SK-N-SH (cell line): ENCODE data around the gene CACNG7. TPM values are rescaled to one million over a fixed set of nuclear protein-coding genes. Genes with fewer than 3 reads are reported as not detected.

Source experiments
- CTCF ChIA-PET: fragments of 300-600, 350-600 bp; formaldehyde crosslinking; extraction: SDS; loops from one replicate; lab custom pipeline; 2021; lab: Yijun Ruan, JAX
- POLR2A ChIA-PET: fragments of 350-600 bp; sonication (Branson Sonifier 250); formaldehyde crosslinking; extraction: SDS; loops from one replicate; lab custom pipeline; 2020; ENCODE audit warnings: antibody characterized with exemption, inconsistent platforms; lab: Yijun Ruan, JAX
- DNase-seq: peaks from one replicate; pipeline ENCODE4 v3.0.0; 2012
- H2AFZ ChIP-seq: fragments of 200-600 bp; sonication (generic); 2 replicates; pipeline ENCODE4 v1.8.1; 2016; ENCODE audit warnings: antibody characterized with exemption, mild to moderate bottlenecking, low read depth
- H3F3A ChIP-seq: fragments of 200-600 bp; sonication (generic); replicated peaks from 2 replicates; pipeline ENCODE3; 2016; ENCODE audit warnings: antibody characterized with exemption, mild to moderate bottlenecking; ENCODE audit not compliant: insufficient read depth
- H3K27ac ChIP-seq, 2 experiments: fragments of 200-500 bp in 1 of 2; fragments of 200-600 bp in 1 of 2; sonication (Bioruptor generic) in 1 of 2; sonication (generic), shearing (Covaris generic) in 1 of 2; 2 replicates each; pipeline versions ENCODE4 v1.5.1 to v1.6.1; 2014 to 2016; ENCODE audit warnings: low read depth in 2 of 2, inconsistent platforms in 1 of 2, low read length in 1 of 2, mild to moderate bottlenecking in 1 of 2, mixed read lengths in 1 of 2
- H3K27me3 ChIP-seq: fragments of 200-600 bp; sonication (generic), shearing (Covaris generic); 2 replicates; pipeline ENCODE4 v1.6.1; 2016; ENCODE audit warnings: mixed run types; ENCODE audit not compliant: insufficient read depth
- H3K36me3 ChIP-seq, 2 experiments: fragments of 200-500 bp in 1 of 2; fragments of 200-600 bp in 1 of 2; sonication (Bioruptor generic) in 1 of 2; sonication (generic) in 1 of 2; replicated peaks in 1 of 2; 2 replicates each; pipeline versions ENCODE3 to v1.5.1; 2014 to 2016; ENCODE audit warnings: low read length in 1 of 2, mild to moderate bottlenecking in 1 of 2; ENCODE audit not compliant: insufficient read depth in 2 of 2, control insufficient read depth in 1 of 2
- H3K4me1 ChIP-seq, 2 experiments: fragments of 200-500 bp in 1 of 2; fragments of 200-600 bp in 1 of 2; sonication (Bioruptor generic) in 1 of 2; sonication (generic), shearing (Covaris generic) in 1 of 2; 2 replicates each; pipeline versions ENCODE4 v1.5.1 to v1.6.1; 2014 to 2016; ENCODE audit warnings: low read depth in 1 of 2, low read length in 1 of 2, mixed run types in 1 of 2; ENCODE audit not compliant: insufficient read depth in 2 of 2, control insufficient read depth in 1 of 2
- H3K4me2 ChIP-seq: fragments of 200-600 bp; sonication (generic), shearing (Covaris generic); 2 replicates; pipeline ENCODE4 v1.6.1; 2017; ENCODE audit warnings: mixed run types
- H3K4me3 ChIP-seq, 2 experiments: fragments of 200-500 bp in 1 of 2; fragments of 200-600 bp in 1 of 2; sonication (Bioruptor generic) in 1 of 2; sonication (generic), shearing (Covaris generic) in 1 of 2; 2 replicates each; pipeline versions ENCODE4 v1.5.1 to v1.8.1; 2014 to 2016; ENCODE audit warnings: low read depth in 2 of 2, inconsistent platforms in 1 of 2, low read length in 1 of 2, mild to moderate bottlenecking in 1 of 2, mixed read lengths in 1 of 2, moderate library complexity in 1 of 2
- H3K79me2 ChIP-seq: fragments of 200-600 bp; sonication (generic); 2 replicates; pipeline ENCODE4 v1.8.1; 2017; ENCODE audit warnings: mild to moderate bottlenecking; ENCODE audit not compliant: insufficient read depth
- H3K9ac ChIP-seq: fragments of 200-600 bp; sonication (generic); 2 replicates; pipeline ENCODE4 v1.6.1; 2017; ENCODE audit warnings: mixed run types
- H3K9me2 ChIP-seq: fragments of 200-600 bp; sonication (generic); 2 replicates; pipeline ENCODE4 v1.6.1; 2017; ENCODE audit warnings: mixed run types
- H3K9me3 ChIP-seq: fragments of 200-600 bp; sonication (generic); 2 replicates; pipeline ENCODE4 v1.6.1; 2017; ENCODE audit warnings: mixed run types, mild to moderate bottlenecking, moderate library complexity
- H4K20me1 ChIP-seq: fragments of 200-600 bp; sonication (generic); 2 replicates; pipeline ENCODE4 v1.6.1; 2017; ENCODE audit warnings: mild to moderate bottlenecking, mixed run types; ENCODE audit not compliant: insufficient read depth
- GABPA ChIP-seq: IDR thresholded peaks from 2 replicates; pipeline ENCODE4 v1.4.0; 2012; ENCODE audit warnings: low read depth, mild to moderate bottlenecking
- GATA2 ChIP-seq: sonication (generic); formaldehyde crosslinking; IDR thresholded peaks from 2 replicates; pipeline ENCODE4 v1.5.0; 2020; ENCODE audit warnings: mild to moderate bottlenecking, missing genetic modification reagents
- NFIC ChIP-seq: IDR thresholded peaks from 2 replicates; pipeline ENCODE4 v1.4.0; 2012; ENCODE audit warnings: borderline replicate concordance
- NRF1 ChIP-seq: IDR thresholded peaks from 2 replicates; pipeline ENCODE4 v1.6.1; 2012; ENCODE audit warnings: low read depth, mild to moderate bottlenecking, low read length
- RCOR1 ChIP-seq: fragments of 150-350 bp; IDR thresholded peaks from 2 replicates; pipeline ENCODE4 v1.6.1; 2017; ENCODE audit warnings: antibody characterized with exemption, low read length
- RXRA ChIP-seq: IDR thresholded peaks from 2 replicates; pipeline ENCODE4 v1.4.0; 2012; ENCODE audit warnings: low read depth, mild to moderate bottlenecking, borderline replicate concordance
- TCF12 ChIP-seq: IDR thresholded peaks from 2 replicates; pipeline ENCODE4 v1.4.0; 2012
- YY1 ChIP-seq: IDR thresholded peaks from 2 replicates; pipeline ENCODE4 v1.4.0; 2012; ENCODE audit warnings: low read depth, mild to moderate bottlenecking
- WGBS: methylation state at CpG from one replicate; pipeline ENCODE4 v1.1.6; 2017; ENCODE audit warnings: low lambda C conversion rate; 5-methylcytosine and 5-hydroxymethylcytosine counted together
- polyA plus RNA-seq, 3 experiments: library from polyadenylated mRNA; depleted of rRNA; stranded (reverse); fragments of >200 nt; gene quantifications; 2 replicates each; pipeline ENCODE4 v1.2.3, GENCODE V29; 2012
- TF ChIP-seq, protein P1 (sequence below): IDR thresholded peaks from 2 replicates; pipeline ENCODE4 v1.4.0; 2012; ENCODE audit warnings: low read depth, borderline replicate concordance

CACNG7 gene
- polyA plus RNA-seq, 1 of the 3 experiments (the other 2 are of a cell fraction): 25.7 TPM

GRCh38 chr19:53877361-53877766 lies 31.7 kb upstream of the CACNG7 start:
- H3K4me3 ChIP-seq: no peak overlapping the region
- no peaks in the 10 kb centered on the region for H3K9me2 ChIP-seq
- CTCF ChIA-PET: interaction anchor here (1.2 kb wide), 1 partner anchor 20 kb away, joined by 3 read pairs; no protein-coding TSS in a partner anchor
- H3K27me3 ChIP-seq: peaks cover 8% of the 10 kb centered on the region
- DNase-seq: no peak
- H3K9ac ChIP-seq: no peak overlapping the region
- H3K4me2 ChIP-seq: no peak overlapping the region
- H3K4me1 ChIP-seq: peaks cover 0 to 14% of the 10 kb centered on the region in 2 experiments; a peak in 1 of 4 replicates
- no peaks in the 10 kb centered on the region for H3K9me3 ChIP-seq
- H3K79me2 ChIP-seq: peaks cover 4% of the 10 kb centered on the region; the same call in 1 of the 2 replicates
- H3K27ac ChIP-seq: no peak overlapping the region
- TF ChIP-seq RCOR1: no peak
- no peak for TF ChIP-seq YY1
- TF ChIP-seq, all 33 proteins: peak for 0
- Histone ChIP-seq H3K36me3 (peaks cover 17 to 18% of the 10 kb centered on the region in 2 experiments), H2AFZ (no peak overlapping the region), H3F3A (peaks cover 33% of the 10 kb centered on the region), H4K20me1 (peaks cover 28% of the 10 kb centered on the region; the same call in 1 of the 2 replicates)
- POLR2A ChIA-PET: interaction anchor here (1.2 kb wide), 1 partner anchor 9 kb away, joined by 4 read pairs; no protein-coding TSS in a partner anchor
- WGBS: 89% methylated on average over 10 of the region's 10 CpGs

GRCh38 chr19:53878776-53879139 lies 30.3 kb upstream of the CACNG7 start:
- WGBS: 57% methylated on average over 12 of the region's 12 CpGs
- Histone ChIP-seq H3K36me3 (peaks cover 12 to 14% of the 10 kb centered on the region in 2 experiments), H3K27me3 (peaks cover 20% of the 10 kb centered on the region), H3K4me1 (peaks cover 0 to 14% of the 10 kb centered on the region in 2 experiments; a peak in 1 of 4 replicates), H3K9ac (peak overlapping the region; percentile 28; the same call in 1 of the 2 replicates), H3K9me3 (no peaks in the 10 kb centered on the region), H3K79me2 (no peaks in the 10 kb centered on the region), H4K20me1 (peaks cover 14% of the 10 kb centered on the region; the same call in 1 of the 2 replicates), H3K9me2 (no peaks in the 10 kb centered on the region), H3K4me3 (peak overlapping the region; percentile 62), H2AFZ (peak overlapping the region; percentile 71; the same call in 1 of the 2 replicates), H3K27ac (peak overlapping the region; percentile 7 to 72; a peak in 2 of 4 replicates), H3K4me2 (peak overlapping the region; percentile 81), H3F3A (peaks cover 30% of the 10 kb centered on the region)
- no peak for TF ChIP-seq GATA2 (CRISPR knock-in tag)
- TF ChIP-seq RXRA: no peak
- no peak for TF ChIP-seq NRF1
- TF ChIP-seq GABPA: no peak
- TF ChIP-seq, protein P1, sequence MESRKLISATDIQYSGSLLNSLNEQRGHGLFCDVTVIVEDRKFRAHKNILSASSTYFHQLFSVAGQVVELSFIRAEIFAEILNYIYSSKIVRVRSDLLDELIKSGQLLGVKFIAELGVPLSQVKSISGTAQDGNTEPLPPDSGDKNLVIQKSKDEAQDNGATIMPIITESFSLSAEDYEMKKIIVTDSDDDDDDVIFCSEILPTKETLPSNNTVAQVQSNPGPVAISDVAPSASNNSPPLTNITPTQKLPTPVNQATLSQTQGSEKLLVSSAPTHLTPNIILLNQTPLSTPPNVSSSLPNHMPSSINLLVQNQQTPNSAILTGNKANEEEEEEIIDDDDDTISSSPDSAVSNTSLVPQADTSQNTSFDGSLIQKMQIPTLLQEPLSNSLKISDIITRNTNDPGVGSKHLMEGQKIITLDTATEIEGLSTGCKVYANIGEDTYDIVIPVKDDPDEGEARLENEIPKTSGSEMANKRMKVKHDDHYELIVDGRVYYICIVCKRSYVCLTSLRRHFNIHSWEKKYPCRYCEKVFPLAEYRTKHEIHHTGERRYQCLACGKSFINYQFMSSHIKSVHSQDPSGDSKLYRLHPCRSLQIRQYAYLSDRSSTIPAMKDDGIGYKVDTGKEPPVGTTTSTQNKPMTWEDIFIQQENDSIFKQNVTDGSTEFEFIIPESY: no peak
- TF ChIP-seq TCF12: no peak
- TF ChIP-seq NFIC: no peak
- ChIA-PET POLR2A (interaction anchor here (0.6 to 1.6 kb wide), 4 partner anchors 8 to 19 kb away, joined by 3 to 16 read pairs (median 6); partner anchors contain the start of gene MYADM), CTCF (interaction anchor here (1.5 kb wide), 1 partner anchor 10 kb away, joined by 10 read pairs; the partner anchor contains the start of gene MYADM)
- DNase-seq: no peak
